Neuronal stem cell (in vitro differentiated cells): ENCODE data around the gene FCGBP.
A peak's percentile ranks its signal among the peaks of the same experiment; 100 is the strongest.

Source experiments
- DNase-seq: peaks from one replicate; pipeline ENCODE4 v3.0.0-alpha.2; 2013; ENCODE audit warnings: low spot score
- H2AFZ ChIP-seq: one replicate; pipeline ENCODE4 v1.6.1; 2013; ENCODE audit warnings: mild to moderate bottlenecking, low read length, inconsistent platforms
- H2AK5ac ChIP-seq: 2 replicates; pipeline ENCODE4 v1.6.1; 2013; ENCODE audit warnings: low read depth, mild to moderate bottlenecking, inconsistent platforms, low read length, moderate library complexity, mixed read lengths
- H2BK120ac ChIP-seq: 2 replicates; pipeline ENCODE4 v1.6.1; 2013; ENCODE audit warnings: low read depth, mild to moderate bottlenecking, inconsistent platforms, low read length, moderate library complexity, mixed read lengths
- H2BK12ac ChIP-seq: one replicate; pipeline ENCODE4 v1.6.1; 2013; ENCODE audit warnings: low read length, inconsistent platforms
- H2BK15ac ChIP-seq: 2 replicates; pipeline ENCODE4 v1.6.1; 2013; ENCODE audit warnings: mild to moderate bottlenecking, low read length, inconsistent platforms, mixed read lengths
- H2BK5ac ChIP-seq: one replicate; pipeline ENCODE4 v1.6.1; 2013; ENCODE audit warnings: inconsistent platforms, mild to moderate bottlenecking, low read length, moderate library complexity
- H3K14ac ChIP-seq: one replicate; pipeline ENCODE4 v1.6.1; 2013; ENCODE audit warnings: low read length, inconsistent platforms
- H3K18ac ChIP-seq: 2 replicates; pipeline ENCODE4 v1.6.1; 2013; ENCODE audit warnings: low read length, inconsistent platforms
- H3K23ac ChIP-seq: 2 replicates; pipeline ENCODE4 v1.6.1; 2013; ENCODE audit warnings: low read depth, mild to moderate bottlenecking, mixed read lengths, low read length, inconsistent platforms; ENCODE audit not compliant: poor library complexity
- H3K27ac ChIP-seq: replicated peaks from 3 replicates; pipeline ENCODE4 v1.5.1; 2013; ENCODE audit warnings: low read length, inconsistent platforms
- H3K27me3 ChIP-seq, 3 experiments: 2 replicates each; pipeline ENCODE4 v1.6.1; 2013; ENCODE audit warnings: low read length in 3 of 3, mild to moderate bottlenecking in 2 of 3, inconsistent platforms in 1 of 3, low read depth in 1 of 3, mixed read lengths in 1 of 3, moderate library complexity in 1 of 3; ENCODE audit not compliant: control insufficient read depth in 3 of 3, insufficient read depth in 3 of 3
- H3K36me3 ChIP-seq, 2 donors: replicated peaks in 1 of 2; 2 replicates each; pipeline ENCODE4 v1.6.1; 2013; ENCODE audit warnings: low read length in 2 of 2; ENCODE audit not compliant: control insufficient read depth in 2 of 2, insufficient read depth in 2 of 2
- H3K4ac ChIP-seq: 2 replicates; pipeline ENCODE4 v1.6.1; 2013; ENCODE audit warnings: inconsistent platforms, mild to moderate bottlenecking, low read length, moderate library complexity
- H3K4me1 ChIP-seq, 2 donors: 1 replicate in 1 of 2; 2 replicates in 1 of 2; pipeline ENCODE4 v1.6.1; 2013; ENCODE audit warnings: low read length in 2 of 2, low read depth in 1 of 2; ENCODE audit not compliant: control insufficient read depth in 2 of 2, insufficient read depth in 1 of 2
- H3K4me2 ChIP-seq: one replicate; pipeline ENCODE4 v1.6.1; 2013; ENCODE audit warnings: mild to moderate bottlenecking, low read length, inconsistent platforms; ENCODE audit not compliant: insufficient read depth, poor library complexity, severe bottlenecking
- H3K4me3 ChIP-seq, 2 donors: 2 replicates each; pipeline ENCODE4 v1.5.1; 2013; ENCODE audit warnings: low read length in 2 of 2, mild to moderate bottlenecking in 2 of 2, inconsistent platforms in 1 of 2, moderate library complexity in 1 of 2
- H3K79me1 ChIP-seq: one replicate; pipeline ENCODE4 v1.6.1; 2013; ENCODE audit warnings: low read depth, mild to moderate bottlenecking, inconsistent platforms, low read length, moderate library complexity
- H3K9ac ChIP-seq: one replicate; pipeline ENCODE4 v1.6.1; 2013; ENCODE audit warnings: mild to moderate bottlenecking, low read depth, low read length, inconsistent platforms; ENCODE audit not compliant: poor library complexity
- H3K9me3 ChIP-seq, 2 donors: replicated peaks in 1 of 2; 2 replicates each; pipeline versions ENCODE3 to v1.6.1; 2013; ENCODE audit warnings: low read length in 2 of 2, mild to moderate bottlenecking in 2 of 2, inconsistent platforms in 1 of 2, low read depth in 1 of 2, mixed read lengths in 1 of 2, moderate library complexity in 1 of 2; ENCODE audit not compliant: control insufficient read depth in 2 of 2, insufficient read depth in 1 of 2
- H4K8ac ChIP-seq: one replicate; pipeline ENCODE4 v1.6.1; 2013; ENCODE audit warnings: low read depth, mild to moderate bottlenecking, inconsistent platforms, low read length, moderate library complexity
- H4K91ac ChIP-seq: one replicate; pipeline ENCODE4 v1.6.1; 2013; ENCODE audit warnings: low read length, low read depth, mild to moderate bottlenecking, inconsistent platforms; ENCODE audit not compliant: poor library complexity
- WGBS, 2 donors: extraction: QIAGEN DNeasy Blood & Tissue Kit; methylation state at CpG; one replicate each; pipeline ENCODE4 v1.1.7; 2013; ENCODE audit warnings: missing lambda C conversion rate in 2 of 2, mixed read lengths in 1 of 2; ENCODE audit not compliant: insufficient read length in 2 of 2, insufficient replicate concordance in 1 of 2; ENCODE audit errors: extremely low coverage in 2 of 2; 5-methylcytosine and 5-hydroxymethylcytosine counted together

FCGBP gene

DNA sequence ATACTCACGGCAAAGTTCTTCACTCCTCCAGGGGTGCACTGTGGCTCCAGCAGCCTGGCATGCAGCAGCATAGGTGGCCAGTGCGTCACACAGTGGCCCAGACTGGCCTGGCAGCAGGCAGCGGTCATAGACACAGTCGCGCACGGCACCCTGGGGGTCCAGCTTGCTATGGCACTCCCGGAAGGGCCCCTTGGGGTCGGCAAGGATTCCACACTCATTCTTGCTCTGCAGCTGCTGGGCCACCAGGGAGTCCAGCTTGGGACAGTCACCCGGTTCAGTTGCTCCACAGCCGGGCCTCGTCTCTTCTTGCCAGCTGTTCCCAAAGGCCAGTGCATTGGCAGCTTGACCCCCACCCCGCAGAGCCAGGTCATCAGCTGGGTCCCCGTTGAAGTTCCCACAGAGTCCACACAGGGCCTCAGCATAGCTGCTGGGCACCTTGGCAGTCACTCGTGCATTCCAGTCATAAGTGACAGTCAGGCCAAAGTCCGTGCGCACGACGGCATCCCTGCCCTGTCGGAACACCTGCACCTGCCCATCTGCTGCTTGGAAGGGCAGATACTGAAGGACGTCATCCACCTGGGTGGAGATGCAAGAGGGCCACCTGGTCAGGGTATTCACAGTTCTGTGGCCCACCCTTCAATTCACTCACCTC lies 20.6 kb downstream of the FCGBP start:
- Histone ChIP-seq H3K4me1 (no peaks in the 10 kb centered on the region), H3K36me3 (no peaks in the 10 kb centered on the region), H3K4me2 (no peak overlapping the region), H3K4me3 (no peak overlapping the region), H2BK5ac (no peak overlapping the region), H2BK12ac (peak overlapping the region; percentile 75), H3K9ac (peak overlapping the region; percentile 30), H4K91ac (peak overlapping the region; percentile 75), H3K23ac (peak overlapping the region; percentile 75), H2AK5ac (peak overlapping the region; percentile 68), H4K8ac (no peak overlapping the region), H3K27ac (no peak overlapping the region), H3K79me1 (peaks cover 4% of the 10 kb centered on the region), H3K27me3 (no peaks in the 10 kb centered on the region), H2BK15ac (no peak overlapping the region), H3K14ac (no peak overlapping the region), H2AFZ (no peak overlapping the region), H2BK120ac (peak overlapping the region; percentile 28), H3K18ac (peak overlapping the region; percentile 83), H3K4ac (no peak overlapping the region), H3K9me3 (no peaks in the 10 kb centered on the region)
- DNase-seq: no peak
- no CpG with 5 or more reads among the region's 20 CpGs for WGBS, 2 donors

DNA sequence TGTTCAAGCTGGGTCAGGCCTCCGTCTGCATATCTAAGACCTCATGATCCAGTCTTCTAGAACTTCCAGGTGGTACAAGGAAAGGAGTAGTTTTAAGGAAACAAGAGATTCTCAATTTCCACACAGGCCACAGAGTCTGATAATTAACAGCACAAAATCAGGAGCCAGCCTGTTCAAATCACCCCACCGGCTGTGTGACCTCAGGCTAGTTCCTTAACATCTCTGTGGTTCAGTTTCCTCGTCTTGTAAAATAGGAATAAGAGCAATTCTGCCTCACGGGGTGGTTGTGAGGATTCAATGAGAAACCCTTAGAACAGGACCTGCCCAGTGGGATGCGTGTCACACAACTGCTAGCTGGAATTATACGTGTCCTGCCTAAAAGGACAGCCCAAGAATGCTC lies 25.6 kb downstream of the FCGBP start:
- Histone ChIP-seq H3K27me3 (no peaks in the 10 kb centered on the region), H2BK120ac (no peak overlapping the region), H3K79me1 (no peaks in the 10 kb centered on the region), H3K4ac (no peak overlapping the region), H3K4me1 (no peaks in the 10 kb centered on the region), H2BK5ac (no peak overlapping the region), H3K4me2 (no peak overlapping the region), H3K18ac (no peak overlapping the region), H3K9ac (no peak overlapping the region), H4K91ac (no peak overlapping the region), H3K14ac (no peak overlapping the region), H3K36me3 (no peaks in the 10 kb centered on the region), H2AK5ac (no peak overlapping the region), H3K9me3 (no peaks in the 10 kb centered on the region), H4K8ac (no peak overlapping the region), H3K23ac (no peak overlapping the region), H2AFZ (no peak overlapping the region), H3K27ac (no peak overlapping the region), H3K4me3 (no peak overlapping the region), H2BK15ac (no peak overlapping the region), H2BK12ac (no peak overlapping the region)
- DNase-seq: no peak
- no CpG with 5 or more reads among the region's 6 CpGs for WGBS, 2 donors

DNA sequence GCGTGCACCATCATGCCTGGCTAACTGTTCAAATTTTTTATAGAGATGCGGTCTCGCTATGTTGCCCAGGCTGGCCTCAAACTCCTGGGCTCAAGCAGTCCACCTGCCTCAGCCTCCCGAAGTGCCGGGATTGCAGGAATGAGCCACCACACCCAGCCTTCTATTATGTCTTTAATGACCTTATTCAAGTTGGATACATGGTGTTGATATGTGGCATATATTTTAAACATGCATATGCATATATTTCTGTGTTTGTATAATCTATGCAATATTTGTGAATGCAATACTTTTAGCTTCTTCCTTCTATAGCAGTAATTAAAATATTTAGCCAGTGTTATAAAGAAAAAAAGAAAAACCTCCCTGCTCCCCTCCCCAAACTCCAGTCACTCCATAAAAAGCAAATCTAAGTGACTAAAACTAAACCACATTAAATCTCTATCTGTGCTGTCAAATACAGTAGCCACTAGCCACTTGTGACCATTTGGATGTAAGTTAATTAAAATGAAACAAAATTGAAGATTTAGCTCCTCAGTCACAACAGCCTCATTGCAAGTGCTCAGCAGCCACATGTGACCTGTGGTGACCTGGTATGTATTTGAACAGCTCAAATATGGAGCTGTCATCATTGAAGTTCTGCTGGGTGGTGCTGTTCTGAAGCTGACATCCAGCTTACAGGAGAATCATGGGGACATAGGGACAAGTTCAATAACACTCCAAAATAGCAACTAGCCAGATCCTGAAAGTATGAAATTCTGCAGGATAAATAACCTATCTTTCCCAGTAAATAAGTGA lies 27.4 kb downstream of the FCGBP start:
- H2BK15ac ChIP-seq: no peak overlapping the region
- no peak for DNase-seq
- WGBS, 2 donors: no CpG with 5 or more reads among the region's 5 CpGs
- H3K23ac ChIP-seq: no peak overlapping the region
- no peak overlapping the region for H4K8ac ChIP-seq
- no peak overlapping the region for H3K9ac ChIP-seq
- H3K36me3 ChIP-seq: no peaks in the 10 kb centered on the region
- no peaks in the 10 kb centered on the region for H3K4me1 ChIP-seq
- H2BK5ac ChIP-seq: no peak overlapping the region
- H3K4ac ChIP-seq: no peak overlapping the region
- no peak overlapping the region for H2BK12ac ChIP-seq
- no peak overlapping the region for H3K18ac ChIP-seq
- H3K14ac ChIP-seq: no peak overlapping the region
- H3K27ac ChIP-seq: no peak overlapping the region
- no peak overlapping the region for H2BK120ac ChIP-seq
- H3K79me1 ChIP-seq: no peaks in the 10 kb centered on the region
- H3K9me3 ChIP-seq: no peaks in the 10 kb centered on the region
- no peak overlapping the region for H2AK5ac ChIP-seq
- H3K4me3 ChIP-seq: no peak overlapping the region
- no peaks in the 10 kb centered on the region for H3K27me3 ChIP-seq
- H3K4me2 ChIP-seq: no peak overlapping the region
- H4K91ac ChIP-seq: no peak overlapping the region
- H2AFZ ChIP-seq: no peak overlapping the region

DNA sequence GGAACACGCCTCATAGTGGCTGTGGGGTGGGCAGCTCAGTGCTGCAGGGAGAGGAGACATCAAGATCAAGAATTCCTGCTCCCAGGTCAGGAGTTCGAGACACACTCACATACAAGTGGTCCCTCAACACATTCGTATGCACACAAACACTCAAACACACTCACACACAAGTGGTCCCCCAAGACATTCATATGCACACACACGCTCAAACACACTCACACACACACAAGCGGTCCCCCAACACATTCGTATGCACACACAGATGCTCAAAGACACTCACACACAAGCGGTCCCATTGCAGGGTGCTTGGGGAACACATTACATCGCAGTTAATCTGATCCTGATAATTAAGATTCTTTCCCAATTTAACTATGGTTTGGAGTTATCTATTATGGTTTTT lies 28.2 kb downstream of the FCGBP start:
- Histone ChIP-seq H3K4me3 (peak overlapping the region in 1 of 2 donors; percentile 60), H2BK120ac (no peak overlapping the region), H2AFZ (no peak overlapping the region), H3K14ac (no peak overlapping the region), H4K8ac (no peak overlapping the region), H2BK5ac (no peak overlapping the region), H4K91ac (no peak overlapping the region), H3K79me1 (no peaks in the 10 kb centered on the region), H3K27me3 (no peaks in the 10 kb centered on the region), H2BK15ac (no peak overlapping the region), H3K9me3 (no peaks in the 10 kb centered on the region), H3K4ac (no peak overlapping the region), H3K36me3 (no peaks in the 10 kb centered on the region), H3K18ac (no peak overlapping the region), H2AK5ac (no peak overlapping the region), H3K23ac (no peak overlapping the region), H3K4me1 (no peaks in the 10 kb centered on the region), H3K4me2 (no peak overlapping the region), H3K27ac (no peak overlapping the region), H3K9ac (no peak overlapping the region), H2BK12ac (no peak overlapping the region)
- no peak for DNase-seq
- WGBS, 2 donors: no CpG with 5 or more reads among the region's 8 CpGs
